Ammon's horn (tissue), 1 donor: ENCODE measurements around the gene BCDIN3D.

Source experiments
- DNase-seq: peaks from one replicate; pipeline ENCODE4 v3.0.0-alpha.2; 2016; ENCODE audit warnings: low spot score

BCDIN3D gene

GRCh38 chr12:49819786-49820185 lies 23.1 kb downstream of the BCDIN3D start:
- no peak for DNase-seq

GRCh38 chr12:49818241-49818895 lies 24.5 kb downstream of the BCDIN3D start:
- no peak for DNase-seq

- DNase-seq, result no peak
These were observed 29.8 kb downstream of the BCDIN3D start for GRCh38 chr12:49813131-49813530.

DNA sequence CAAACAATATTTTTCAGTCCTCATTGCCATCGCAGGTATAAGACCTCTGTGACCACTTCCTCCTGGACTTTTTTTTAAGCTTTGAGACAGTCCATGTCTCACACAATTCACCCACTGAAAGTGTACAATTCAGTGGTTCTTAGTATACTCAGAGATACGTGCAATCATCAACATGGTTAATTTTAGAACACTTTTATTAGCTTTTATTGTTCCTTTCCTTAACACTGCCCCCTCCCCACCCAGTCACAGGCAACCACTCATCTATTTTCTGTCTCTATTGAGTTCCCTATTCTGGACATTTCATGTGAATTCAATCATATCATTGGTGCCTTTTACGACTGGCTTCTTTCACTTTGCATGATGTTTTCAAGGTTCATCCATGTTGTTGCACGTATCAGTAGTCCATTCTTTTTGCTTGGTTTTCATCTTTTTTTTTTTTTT lies 30.9 kb downstream of the BCDIN3D start:
- DNase-seq, result no peak

DNA sequence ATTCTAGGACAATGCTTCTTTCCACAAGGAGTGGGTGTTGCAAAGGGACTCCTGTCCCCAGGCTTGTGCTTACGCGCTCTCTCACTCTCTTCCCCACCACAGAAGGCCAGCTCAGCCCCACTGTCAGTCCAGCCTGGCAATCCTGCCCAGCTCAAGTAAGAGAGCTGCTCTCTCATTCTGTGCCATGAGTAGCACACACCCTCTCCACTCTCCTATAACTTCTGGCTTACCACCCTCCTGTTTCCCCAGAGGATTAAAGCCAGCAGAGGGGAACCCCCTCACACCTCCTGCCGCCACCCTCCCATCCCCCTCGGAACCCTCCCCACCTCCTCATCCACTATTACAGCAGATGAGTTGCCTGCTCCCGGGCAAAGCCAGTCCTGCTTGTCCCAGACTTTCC lies 31.8 kb downstream of the BCDIN3D start:
- no peak for DNase-seq

DNA sequence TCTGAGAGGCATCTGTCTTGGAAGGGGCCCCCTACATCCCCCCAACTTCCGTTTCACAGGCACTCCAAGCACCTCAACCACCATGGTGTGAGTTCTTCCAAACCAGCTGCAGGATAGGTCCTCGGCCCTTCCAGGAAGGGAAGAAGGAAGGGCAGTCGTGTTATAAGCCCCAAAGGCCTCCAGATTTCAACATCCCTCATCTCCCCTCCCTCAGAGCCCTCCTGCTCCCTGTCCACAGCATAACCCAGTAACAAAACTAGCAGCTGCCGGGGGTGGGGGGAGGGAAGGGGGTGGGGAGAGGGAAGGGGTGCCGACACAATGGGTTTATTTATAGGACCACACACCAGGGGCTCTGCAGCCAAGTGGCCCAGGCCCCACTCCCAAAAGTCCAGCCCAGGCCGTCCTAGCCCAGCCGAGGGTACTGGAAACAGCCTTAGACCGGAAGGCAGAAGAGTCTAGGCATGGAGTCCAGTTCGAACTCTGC lies 33.0 kb downstream of the BCDIN3D start:
- peak; percentile 54 for DNase-seq

DNA sequence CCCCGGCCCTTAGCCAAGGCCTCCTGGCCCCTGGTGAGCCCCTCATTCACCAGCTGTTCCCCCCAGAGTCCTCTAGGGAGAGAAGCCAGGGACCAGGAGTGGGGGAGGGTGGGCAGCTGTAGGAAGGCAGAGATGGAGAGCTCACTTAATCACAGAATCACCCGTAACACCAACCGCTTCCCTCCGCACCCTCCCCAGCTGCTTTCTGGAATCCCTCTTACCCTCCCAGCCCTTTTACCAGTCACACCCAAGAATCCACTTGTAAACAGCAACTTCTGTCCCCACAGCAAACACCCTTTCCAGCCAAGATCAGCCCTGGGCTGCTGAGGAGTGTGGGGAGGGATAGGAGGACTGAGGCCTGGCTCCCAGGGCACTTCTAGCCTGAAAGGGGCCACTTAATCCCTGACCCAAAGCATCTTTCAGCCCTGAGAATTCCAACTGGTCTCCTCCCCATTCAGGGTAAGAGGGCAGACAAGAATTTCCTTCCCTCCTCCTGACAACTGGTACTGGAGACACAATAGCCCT lies 33.5 kb downstream of the BCDIN3D start:
- no peak for DNase-seq

- peak; percentile 83 for DNase-seq
These were observed 34.1 kb downstream of the BCDIN3D start for GRCh38 chr12:49808686-49809380.

GRCh38 chr12:49807991-49808580 lies 34.8 kb downstream of the BCDIN3D start:
- DNase-seq, result no peak

- DNase-seq, result no peak
These were observed 36.0 kb downstream of the BCDIN3D start for GRCh38 chr12:49806877-49807276.

DNA sequence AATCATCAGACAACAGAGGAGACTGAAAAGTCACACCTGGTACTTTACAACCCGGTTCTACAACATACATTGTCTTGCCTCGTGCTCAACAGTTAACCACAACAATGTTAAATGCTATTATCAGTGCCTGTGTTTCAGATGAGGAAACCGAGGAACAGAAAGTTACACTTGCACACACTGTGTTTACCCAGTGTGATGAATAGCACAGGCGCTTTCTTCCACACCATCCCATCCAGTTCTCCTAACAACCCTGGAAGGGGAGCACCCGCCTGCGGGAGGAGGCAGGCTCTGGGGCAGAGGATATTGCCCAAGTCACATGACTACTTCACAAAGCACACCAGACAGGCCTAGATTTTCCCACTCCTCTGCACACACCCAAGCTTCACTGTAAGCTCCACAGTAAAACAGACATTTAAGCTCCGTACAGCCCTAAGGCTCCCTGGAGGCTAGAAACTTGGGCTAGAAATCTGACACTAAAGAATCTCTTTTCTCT lies 36.5 kb downstream of the BCDIN3D start:
- no peak for DNase-seq

- no peak for DNase-seq
These were observed 37.5 kb downstream of the BCDIN3D start for GRCh38 chr12:49805409-49805808.

DNA sequence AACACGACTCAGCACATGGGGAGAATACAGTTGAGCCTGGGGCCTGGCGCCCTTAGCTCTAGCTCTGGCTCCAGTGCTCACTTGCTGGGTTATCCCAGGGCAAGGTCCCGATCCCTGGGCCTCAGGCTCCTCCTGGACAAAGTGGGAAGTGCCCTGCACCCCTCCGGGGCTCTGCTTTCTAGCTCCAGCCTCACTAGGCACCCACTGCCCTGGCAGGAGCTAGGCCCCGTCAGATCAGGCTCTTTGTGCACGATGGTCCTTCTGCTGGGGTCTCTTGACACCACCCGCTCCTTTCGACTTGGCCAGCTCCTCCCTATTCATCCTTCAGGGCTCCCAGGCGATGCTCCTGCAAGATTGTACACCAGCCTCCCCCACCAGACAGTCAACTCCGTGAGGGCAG lies 38.1 kb downstream of the BCDIN3D start:
- no peak for DNase-seq

DNA sequence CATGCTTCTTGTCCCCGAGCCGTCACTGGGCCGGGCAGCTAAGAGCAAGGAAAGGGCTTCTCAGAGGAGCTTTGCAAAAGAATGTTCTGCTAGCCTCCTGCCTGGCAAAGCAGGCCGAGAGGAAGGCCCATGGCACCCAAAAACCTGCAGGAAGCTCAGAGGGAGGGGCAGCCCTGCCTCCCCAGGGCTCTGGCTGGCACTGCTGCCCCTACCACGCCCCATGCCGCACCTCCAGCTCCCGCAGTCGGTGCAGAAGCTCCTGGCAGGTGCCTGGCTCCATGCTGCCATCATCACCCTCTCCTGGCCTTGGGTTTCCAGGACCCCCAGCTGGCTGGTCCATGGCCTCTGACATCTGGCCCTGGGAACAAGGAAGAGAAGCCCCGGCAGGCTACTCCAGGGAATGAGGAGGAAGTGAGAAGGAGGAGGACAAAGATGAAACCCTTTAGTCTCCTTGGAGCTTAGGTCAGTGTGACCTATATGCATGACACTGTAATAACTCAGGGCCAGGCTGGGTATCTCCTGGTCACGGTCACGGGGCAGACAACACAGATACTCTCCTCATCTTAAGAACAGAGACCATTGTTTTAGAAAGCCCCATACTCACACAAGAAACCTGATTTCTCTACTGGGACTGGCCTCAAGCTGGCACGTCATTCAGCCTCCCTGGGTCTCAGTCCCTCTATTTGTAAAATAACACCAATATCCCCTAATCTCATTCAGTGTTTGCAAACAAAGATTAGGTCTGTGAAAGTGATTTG lies 39.0 kb downstream of the BCDIN3D start:
- no peak for DNase-seq

DNA sequence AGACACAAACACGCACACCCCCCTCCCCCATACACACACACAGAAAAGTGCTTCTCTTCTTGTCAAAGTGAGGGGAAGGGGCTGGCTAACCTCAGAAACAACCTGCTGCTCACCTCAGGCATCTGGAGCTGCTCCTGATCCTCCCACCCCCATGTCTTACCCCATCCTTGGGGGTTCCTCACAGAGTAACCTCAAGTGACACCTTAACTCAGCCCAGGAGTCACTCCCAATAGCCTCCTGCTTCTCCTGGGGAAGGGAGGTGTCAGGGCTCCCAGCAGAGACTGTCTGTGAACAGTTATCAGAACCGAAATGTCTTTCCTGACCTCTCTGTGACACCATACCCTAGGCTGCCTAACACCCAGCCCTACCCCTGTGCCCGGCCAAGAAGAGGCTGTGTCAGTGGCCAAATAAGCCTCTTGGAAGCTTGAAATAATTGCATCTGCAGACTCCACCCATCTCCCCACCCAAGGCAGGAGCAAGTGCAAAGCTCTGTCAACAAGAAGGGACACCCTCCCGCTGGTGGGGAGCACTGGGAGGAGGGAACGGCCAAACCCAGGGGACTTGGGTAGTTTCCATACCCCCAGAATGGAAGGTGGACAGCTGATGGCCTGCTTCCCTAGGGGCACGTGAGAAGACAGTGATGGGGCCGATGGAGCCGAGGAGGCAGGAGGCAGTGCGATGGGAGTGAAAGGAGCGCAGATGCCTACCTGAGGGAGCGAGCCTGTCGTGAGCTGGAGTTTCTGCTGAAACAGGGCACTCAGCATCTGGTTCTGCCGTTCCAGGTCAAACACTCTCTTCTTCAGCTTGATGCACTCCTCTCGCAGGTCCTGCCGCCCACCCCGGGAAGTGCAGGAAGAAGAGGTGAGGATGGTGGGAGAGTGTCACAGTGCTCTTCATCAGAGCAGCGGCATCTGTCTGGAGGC lies 41.5 kb downstream of the BCDIN3D start:
- no peak for DNase-seq

- no peak for DNase-seq
These were observed 42.3 kb downstream of the BCDIN3D start for GRCh38 chr12:49800421-49801140.

GRCh38 chr12:49798934-49799333 lies 44.0 kb downstream of the BCDIN3D start:
- DNase-seq, result no peak

- DNase-seq, result no peak
These were observed 44.7 kb downstream of the BCDIN3D start for GRCh38 chr12:49798248-49798647.

DNA sequence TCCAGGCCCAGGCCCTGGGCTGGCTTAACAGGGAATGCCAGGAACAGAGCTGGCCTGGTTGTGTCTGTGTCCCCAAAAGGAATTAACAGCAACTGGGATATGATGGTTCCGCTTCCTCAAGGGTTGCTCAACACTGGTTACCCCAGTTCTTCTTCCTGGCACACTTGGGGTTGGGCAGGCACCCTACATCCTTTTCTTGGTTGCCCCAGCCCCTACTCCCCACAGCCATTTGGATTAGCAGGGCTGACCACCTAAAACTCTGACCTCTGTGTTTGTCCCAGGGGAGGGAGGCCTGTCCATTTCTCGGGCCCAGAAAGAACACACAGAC lies 45.5 kb downstream of the BCDIN3D start:
- DNase-seq, result no peak
